Natural killer cell treated with Interleukin-12 subunit alpha and Interleukin-12 subunit beta and Interleukin-15 and Interleukin-18, amount 100 ng/mL, for 72 hours (primary cell): ENCODE data around the gene COASY. TPM values are rescaled to one million over a fixed set of nuclear protein-coding genes. Genes with fewer than 3 reads are reported as not detected.
"Not testable (repeated sequence)": the region's sequence is repeated elsewhere in the genome, so short reads cannot be mapped to it uniquely, and the experiment has no call there.

ENCODE experiments used
- ATAC-seq, 2 donors: fragments of 150-1000 bp; cut with Tn5 transposase in 1 of 2; sonication (Bioruptor Pico), chemical (Tn5 transposase) in 1 of 2; 2 replicates each; pipeline ENCODE4 v1.10.0; 2021
- DNase-seq: peaks from one replicate; pipeline ENCODE4 v3.0.0; 2022; ENCODE audit warnings: low spot score
- H3K27ac Mint-ChIP-seq, 2 donors: 1 replicate in 1 of 2; 2 replicates in 1 of 2; pipeline ENCODE4 v1.8.0; 2022; ENCODE audit warnings: mixed read lengths in 2 of 2, mild to moderate bottlenecking in 1 of 2, moderate library complexity in 1 of 2
- H3K27me3 Mint-ChIP-seq, 2 donors: 1 replicate in 1 of 2; 2 replicates in 1 of 2; pipeline ENCODE4 v1.8.0; 2022; ENCODE audit warnings: mixed read lengths in 2 of 2
- H3K36me3 Mint-ChIP-seq: one replicate; pipeline ENCODE4 v1.8.0; 2022; ENCODE audit warnings: mixed read lengths
- H3K4me1 Mint-ChIP-seq, 2 donors: 1 replicate in 1 of 2; 2 replicates in 1 of 2; pipeline ENCODE4 v1.8.0; 2022; ENCODE audit warnings: low read depth in 2 of 2, mixed read lengths in 2 of 2, mild to moderate bottlenecking in 1 of 2
- H3K4me3 Mint-ChIP-seq: one replicate; pipeline ENCODE4 v1.8.0; 2022; ENCODE audit warnings: mixed read lengths
- H3K9me3 Mint-ChIP-seq: 2 replicates; pipeline ENCODE4 v1.8.0; 2022; ENCODE audit warnings: mixed read lengths
- total RNA-seq, 2 donors: library from RNA; stranded (reverse); gene quantifications; one replicate each; pipeline ENCODE4 v1.2.3, GENCODE V29; 2022

COASY gene
- total RNA-seq, 2 donors from 2014 or later, result 83.4 to 126 TPM

DNA sequence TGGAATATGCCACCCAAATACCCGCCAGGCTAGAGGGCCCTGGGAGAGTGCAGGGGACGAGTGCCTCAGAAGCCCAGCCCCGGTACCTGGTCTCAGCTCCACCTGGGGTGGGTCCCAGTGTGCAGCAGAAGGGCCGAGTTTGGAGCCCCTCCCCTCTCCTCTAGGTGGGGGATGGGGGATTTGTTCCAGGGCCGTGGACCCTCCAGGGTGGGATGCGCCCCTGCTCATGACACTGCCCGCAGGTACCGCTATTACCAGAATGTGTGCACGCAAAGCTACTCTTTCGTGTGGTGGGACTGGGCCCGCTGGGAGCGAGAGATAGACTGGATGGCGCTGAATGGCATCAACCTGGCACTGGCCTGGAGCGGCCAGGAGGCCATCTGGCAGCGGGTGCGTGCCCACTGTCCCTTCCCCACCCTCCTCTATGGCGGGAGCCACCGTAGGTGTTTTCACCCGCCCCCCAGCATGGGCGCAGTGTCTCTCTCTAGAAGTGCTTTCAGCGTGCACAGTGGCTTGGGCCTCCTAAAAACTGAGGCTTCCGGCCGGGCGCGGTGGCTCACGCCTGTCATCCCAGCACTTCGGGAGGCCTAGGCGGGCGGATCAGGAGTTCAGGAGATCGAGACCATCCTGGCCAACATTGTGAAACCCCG lies 24.7 kb upstream of the COASY start:
- H3K36me3 Mint-ChIP-seq, result no peaks in the 10 kb centered on the region
- ATAC-seq (no peak), DNase-seq (no peak)
- H3K27ac Mint-ChIP-seq, result peak overlapping the region; percentile 60 to 82
- H3K4me1 Mint-ChIP-seq, result peaks cover 28 to 31% of the 10 kb centered on the region in 2 donors
- H3K9me3 Mint-ChIP-seq, result no peaks in the 10 kb centered on the region
- H3K27me3 Mint-ChIP-seq, result no peaks in the 10 kb centered on the region
- H3K4me3 Mint-ChIP-seq, result peak overlapping the region; percentile 85

- peaks cover 28 to 31% of the 10 kb centered on the region in 2 donors for H3K4me1 Mint-ChIP-seq
- H3K9me3 Mint-ChIP-seq, result no peaks in the 10 kb centered on the region
- H3K36me3 Mint-ChIP-seq, result no peaks in the 10 kb centered on the region
- H3K27me3 Mint-ChIP-seq, result no peaks in the 10 kb centered on the region
- ATAC-seq (no peak), DNase-seq (no peak)
- H3K4me3 Mint-ChIP-seq, result peak overlapping the region; percentile 65
- peak overlapping the region in 1 of 2 donors; percentile 82 for H3K27ac Mint-ChIP-seq
These were observed 24.0 kb upstream of the COASY start for GRCh38 chr17:42537826-42538451.

DNA sequence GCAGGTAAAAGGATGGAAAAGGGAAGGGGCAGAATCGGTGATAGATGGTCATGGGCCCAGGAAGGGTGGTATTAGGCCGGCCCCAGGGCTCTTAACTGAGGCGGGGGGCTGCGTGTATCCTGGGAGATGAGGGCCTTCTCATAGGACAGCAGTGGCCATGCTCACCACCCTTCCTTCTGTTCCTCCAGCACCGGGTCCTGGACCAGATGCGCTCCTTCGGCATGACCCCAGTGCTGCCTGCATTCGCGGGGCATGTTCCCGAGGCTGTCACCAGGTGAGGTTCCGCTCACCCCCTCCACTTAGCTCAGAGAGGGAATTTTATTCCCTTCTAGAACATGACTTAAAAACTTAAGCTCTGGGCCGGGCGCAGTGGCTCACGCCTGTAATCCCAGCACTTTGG lies 23.5 kb upstream of the COASY start:
- H3K9me3 Mint-ChIP-seq, result no peaks in the 10 kb centered on the region
- H3K4me1 Mint-ChIP-seq, result peaks cover 26 to 29% of the 10 kb centered on the region in 2 donors
- no peak for DNase-seq
- no peaks in the 10 kb centered on the region for H3K27me3 Mint-ChIP-seq
- no peak overlapping the region for H3K4me3 Mint-ChIP-seq
- no peak for ATAC-seq
- no peaks in the 10 kb centered on the region for H3K36me3 Mint-ChIP-seq
- H3K27ac Mint-ChIP-seq, result peak overlapping the region in 1 of 2 donors; percentile 82

DNA sequence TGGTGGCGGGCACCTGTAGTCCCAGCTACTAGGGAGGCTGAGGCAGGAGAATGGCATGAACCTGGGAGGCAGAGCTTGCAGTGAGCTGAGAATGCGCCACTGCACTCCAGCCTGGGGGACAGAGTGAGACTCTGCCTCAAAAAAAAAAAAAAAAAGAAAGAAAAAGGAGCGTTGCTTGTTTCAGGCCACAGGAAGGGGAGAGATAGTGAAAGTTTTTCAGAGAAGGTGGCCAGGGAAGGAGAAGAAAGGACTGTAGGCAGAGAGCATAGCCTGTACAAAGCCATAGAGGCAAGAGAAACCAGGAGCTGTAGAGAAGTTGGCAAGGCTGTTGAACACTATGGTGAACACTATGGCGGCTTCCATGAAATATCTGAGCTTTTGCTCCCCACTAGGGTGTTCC lies 21.4 kb upstream of the COASY start:
- not testable (repeated sequence) for H3K27me3 Mint-ChIP-seq, DNase-seq, H3K4me3 Mint-ChIP-seq, H3K36me3 Mint-ChIP-seq, H3K9me3 Mint-ChIP-seq, ATAC-seq
- Mint-ChIP-seq H3K27ac (peak overlapping the region; percentile 27 to 48), H3K4me1 (peaks cover 23 to 24% of the 10 kb centered on the region in 2 donors)

- H3K27ac Mint-ChIP-seq, result peak overlapping the region; percentile 27 to 48
- peaks cover 18 to 20% of the 10 kb centered on the region in 2 donors for H3K4me1 Mint-ChIP-seq
- DNase-seq (no peak), ATAC-seq (peak in 1 of 2 donors; percentile 5)
- H3K9me3 Mint-ChIP-seq, result no peaks in the 10 kb centered on the region
- no peaks in the 10 kb centered on the region for H3K27me3 Mint-ChIP-seq
- no peak overlapping the region for H3K4me3 Mint-ChIP-seq
- no peaks in the 10 kb centered on the region for H3K36me3 Mint-ChIP-seq
These were observed 20.7 kb upstream of the COASY start for GRCh38 chr17:42541041-42541833.

GRCh38 chr17:42543190-42544079 lies 18.5 kb upstream of the COASY start:
- no peak overlapping the region for H3K27ac Mint-ChIP-seq
- no peaks in the 10 kb centered on the region for H3K36me3 Mint-ChIP-seq
- DNase-seq, result no peak
- no peaks in the 10 kb centered on the region for H3K27me3 Mint-ChIP-seq
- H3K9me3 Mint-ChIP-seq, result no peaks in the 10 kb centered on the region
- ATAC-seq, result no peak
- peaks cover 8 to 10% of the 10 kb centered on the region in 2 donors for H3K4me1 Mint-ChIP-seq
- H3K4me3 Mint-ChIP-seq, result no peak overlapping the region

DNA sequence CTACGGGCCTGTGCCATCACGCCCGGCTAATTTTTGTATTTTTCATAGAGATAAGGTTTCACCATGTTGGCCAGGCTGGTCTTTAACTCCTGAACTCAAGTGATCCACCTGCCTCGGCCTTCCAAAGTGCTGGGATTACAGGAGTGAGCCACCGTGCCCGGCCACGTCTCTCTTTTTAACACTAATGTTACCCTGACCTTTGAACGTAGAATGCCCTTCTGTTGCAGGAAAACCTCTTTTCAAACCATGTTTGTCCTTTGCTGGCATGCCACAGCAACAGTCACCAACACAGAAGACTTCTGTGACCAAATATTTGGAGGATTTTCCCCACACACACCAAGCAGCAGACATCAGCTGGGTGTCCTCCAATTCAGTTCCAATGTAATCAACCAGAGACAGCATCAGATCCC lies 17.1 kb upstream of the COASY start:
- Mint-ChIP-seq H3K27me3 (no peaks in the 10 kb centered on the region), H3K27ac (no peak overlapping the region), H3K4me1 (peaks cover 16 to 17% of the 10 kb centered on the region in 2 donors), H3K4me3 (no peak overlapping the region), H3K9me3 (no peaks in the 10 kb centered on the region), H3K36me3 (no peaks in the 10 kb centered on the region)
- DNase-seq (no peak), ATAC-seq (no peak)

DNA sequence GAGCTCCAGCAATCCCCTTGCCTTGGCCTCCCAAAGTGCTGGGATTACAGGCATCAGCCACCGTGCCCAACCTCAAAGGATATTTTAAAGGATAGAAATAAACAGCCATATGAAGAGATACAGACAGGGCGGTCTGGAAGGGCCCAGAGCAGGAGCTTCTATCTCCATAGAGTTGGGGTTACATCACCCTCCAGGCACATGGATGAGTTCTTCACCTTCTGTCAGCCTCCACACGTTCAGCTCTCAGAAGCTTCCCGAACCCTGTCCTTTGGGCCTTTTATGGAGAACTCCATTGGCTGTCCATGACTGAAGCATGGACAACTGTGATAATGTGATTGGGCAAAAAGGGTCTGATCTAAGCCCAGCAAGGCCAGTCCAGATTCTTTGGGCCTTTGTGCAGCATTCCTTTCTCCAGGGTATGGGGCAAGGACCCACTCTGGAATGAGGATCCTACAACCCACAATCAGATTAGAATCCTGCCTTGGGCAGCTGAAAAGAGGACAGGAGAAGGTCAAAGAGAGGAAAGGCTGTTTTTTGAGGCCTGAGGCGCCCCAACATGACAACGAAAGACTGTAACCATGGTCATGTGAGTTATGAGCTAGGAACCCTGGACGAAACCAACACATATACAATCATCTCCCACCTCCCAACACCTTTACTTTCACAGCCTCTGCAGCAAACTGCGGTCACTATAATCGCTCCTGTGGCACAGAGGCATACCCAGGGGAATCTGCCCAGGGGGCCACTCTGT lies 16.0 kb upstream of the COASY start:
- DNase-seq, result not testable (repeated sequence)

DNA sequence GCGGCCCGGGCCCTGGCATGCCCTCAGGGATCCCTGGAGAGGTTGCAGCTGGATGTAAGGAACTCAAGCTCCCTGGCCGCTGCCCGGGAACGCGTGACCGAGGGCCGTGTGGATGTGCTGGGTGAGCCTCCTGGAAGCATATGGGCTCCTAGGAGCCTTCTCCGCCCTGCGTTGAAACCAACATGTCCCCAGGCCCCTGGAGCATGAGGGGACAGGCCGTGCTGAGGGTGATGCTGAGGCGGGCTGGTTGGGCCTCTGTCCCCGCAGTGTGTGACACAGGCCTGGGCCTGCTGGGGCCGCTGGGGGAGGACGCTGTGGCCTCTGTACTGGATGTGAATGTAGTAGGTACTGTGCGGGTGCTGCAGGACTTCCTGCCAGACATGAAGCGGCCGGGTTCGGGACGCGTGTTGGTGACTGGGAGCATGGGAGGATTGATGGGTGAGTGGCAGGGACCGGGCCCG lies 14.9 kb upstream of the COASY start:
- no peak for ATAC-seq
- H3K27me3 Mint-ChIP-seq, result no peaks in the 10 kb centered on the region
- H3K4me3 Mint-ChIP-seq, result no peak overlapping the region

More for the DNA sequence above, 16.0 kb upstream of the COASY start:
- H3K4me1 Mint-ChIP-seq, result peaks cover 15 to 18% of the 10 kb centered on the region in 2 donors
- H3K27me3 Mint-ChIP-seq, H3K27ac Mint-ChIP-seq, H3K4me3 Mint-ChIP-seq, H3K9me3 Mint-ChIP-seq, H3K36me3 Mint-ChIP-seq, ATAC-seq: not testable (repeated sequence)

GRCh38 chr17:42547698-42548069 lies 14.3 kb upstream of the COASY start:
- Mint-ChIP-seq H3K27ac (no peak overlapping the region), H3K27me3 (no peaks in the 10 kb centered on the region), H3K36me3 (no peaks in the 10 kb centered on the region), H3K4me1 (peaks cover 13 to 14% of the 10 kb centered on the region in 2 donors), H3K9me3 (no peaks in the 10 kb centered on the region), H3K4me3 (no peak overlapping the region)
- no peak for ATAC-seq
- DNase-seq, result no peak

More for the DNA sequence above, 14.9 kb upstream of the COASY start:
- Mint-ChIP-seq H3K9me3 (no peaks in the 10 kb centered on the region), H3K27ac (no peak overlapping the region), H3K4me1 (peaks cover 13 to 14% of the 10 kb centered on the region in 2 donors), H3K36me3 (no peaks in the 10 kb centered on the region)
- no peak for DNase-seq

DNA sequence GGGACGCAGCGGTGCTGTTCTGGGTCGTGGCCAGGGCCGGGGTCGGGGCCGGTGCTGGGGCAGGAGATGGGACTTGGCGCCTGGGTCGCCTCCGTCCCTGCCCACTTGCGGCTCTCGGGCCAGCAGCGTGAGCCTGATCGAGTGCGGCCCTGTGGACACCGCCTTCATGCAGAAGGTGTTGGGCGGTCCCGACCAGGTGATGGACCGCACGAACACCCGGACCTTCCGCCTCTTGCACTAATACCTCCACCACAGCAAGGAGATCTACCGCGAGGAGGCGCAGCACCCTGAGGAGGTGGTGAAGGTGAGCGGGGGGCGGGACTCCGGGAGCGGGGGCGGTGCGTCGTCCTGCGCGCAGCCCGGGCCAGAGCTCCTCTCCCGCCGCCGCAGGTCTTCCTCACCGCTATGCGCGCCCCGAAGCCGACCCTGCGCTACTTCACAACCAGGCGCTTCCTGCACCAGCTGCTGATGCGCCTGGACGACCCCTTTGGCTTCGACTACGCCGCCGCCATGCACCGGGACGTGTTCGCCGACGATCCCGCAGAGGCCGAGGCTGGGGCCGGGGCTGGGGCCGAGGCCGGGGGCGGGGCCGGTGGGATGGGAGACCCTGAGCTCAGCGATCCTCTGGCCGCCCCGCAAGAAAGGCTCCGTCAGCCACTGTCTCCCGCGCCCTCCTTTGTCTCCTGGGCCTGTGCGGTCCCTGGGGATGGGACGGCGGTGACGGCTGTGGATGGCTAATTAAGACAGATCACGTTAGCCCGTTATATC lies 13.7 kb upstream of the COASY start:
- Mint-ChIP-seq H3K27ac (no peak overlapping the region), H3K9me3 (no peaks in the 10 kb centered on the region), H3K36me3 (no peaks in the 10 kb centered on the region), H3K4me1 (peaks cover 13 to 14% of the 10 kb centered on the region in 2 donors), H3K27me3 (no peaks in the 10 kb centered on the region), H3K4me3 (peak overlapping the region; percentile 20)
- peak; percentile 75 to 86 for ATAC-seq
- no peak for DNase-seq
